Chondrocyte (in vitro differentiated cells): ENCODE data around the gene RAX2. TPM values are rescaled to one million over a fixed set of nuclear protein-coding genes. Genes with fewer than 3 reads are reported as not detected.

Experiments used
- DNase-seq: peaks from one replicate; pipeline ENCODE4 v3.0.0; 2021; ENCODE audit warnings: mixed read lengths, low spot score
- H3K27ac Mint-ChIP-seq: one replicate; pipeline ENCODE4 v1.8.0; 2021; ENCODE audit warnings: mild to moderate bottlenecking, moderate library complexity, mixed read lengths; ENCODE audit not compliant: unreplicated experiment
- H3K27me3 Mint-ChIP-seq: 2 replicates; pipeline ENCODE4 v1.8.0; 2021; ENCODE audit warnings: low read depth, mixed read lengths
- H3K36me3 Mint-ChIP-seq: 2 replicates; pipeline ENCODE4 v1.8.0; 2021; ENCODE audit warnings: low read depth, mixed read lengths
- H3K4me1 Mint-ChIP-seq: 2 replicates; pipeline ENCODE4 v1.8.0; 2021; ENCODE audit warnings: low read depth, mild to moderate bottlenecking, mixed read lengths
- H3K4me3 Mint-ChIP-seq: one replicate; pipeline ENCODE4 v1.8.0; 2021; ENCODE audit warnings: mild to moderate bottlenecking, moderate library complexity, mixed read lengths; ENCODE audit not compliant: unreplicated experiment
- H3K9me3 Mint-ChIP-seq: 2 replicates; pipeline ENCODE4 v1.8.0; 2021; ENCODE audit warnings: low read depth, mixed read lengths
- CTCF ChIP-seq: fragments of 200-600 bp; sonication (generic); IDR thresholded peaks from 2 replicates; pipeline ENCODE4 v1.5.0; 2021; ENCODE audit warnings: antibody characterized with exemption, mild to moderate bottlenecking, moderate library complexity
- total RNA-seq: library from RNA; stranded (reverse); gene quantifications from 3 replicates; pipeline ENCODE4 v1.2.1, GENCODE V29; 2021

RAX2 gene
- total RNA-seq, 1 donor from 2014 or later: not detected

GRCh38 chr19:3722443-3723109, 49.5 kb downstream of the RAX2 start:
- no peak overlapping the region for H3K27ac Mint-ChIP-seq
- no peaks in the 10 kb centered on the region for H3K36me3 Mint-ChIP-seq
- no peak for DNase-seq
- peaks cover 11% of the 10 kb centered on the region for H3K27me3 Mint-ChIP-seq
- peaks cover 11% of the 10 kb centered on the region for H3K4me1 Mint-ChIP-seq
- H3K9me3 Mint-ChIP-seq: no peaks in the 10 kb centered on the region
- no peak overlapping the region for H3K4me3 Mint-ChIP-seq
- TF ChIP-seq CTCF: no peak

- no peaks in the 10 kb centered on the region for H3K9me3 Mint-ChIP-seq
- H3K27me3 Mint-ChIP-seq: peaks cover 11% of the 10 kb centered on the region
- peaks cover 11% of the 10 kb centered on the region for H3K4me1 Mint-ChIP-seq
- H3K4me3 Mint-ChIP-seq: no peak overlapping the region
- H3K27ac Mint-ChIP-seq: no peak overlapping the region
- H3K36me3 Mint-ChIP-seq: no peaks in the 10 kb centered on the region
- DNase-seq: no peak
- TF ChIP-seq CTCF: no peak
Measured at GRCh38 chr19:3721887-3722442, 50.1 kb downstream of the RAX2 start.

DNA sequence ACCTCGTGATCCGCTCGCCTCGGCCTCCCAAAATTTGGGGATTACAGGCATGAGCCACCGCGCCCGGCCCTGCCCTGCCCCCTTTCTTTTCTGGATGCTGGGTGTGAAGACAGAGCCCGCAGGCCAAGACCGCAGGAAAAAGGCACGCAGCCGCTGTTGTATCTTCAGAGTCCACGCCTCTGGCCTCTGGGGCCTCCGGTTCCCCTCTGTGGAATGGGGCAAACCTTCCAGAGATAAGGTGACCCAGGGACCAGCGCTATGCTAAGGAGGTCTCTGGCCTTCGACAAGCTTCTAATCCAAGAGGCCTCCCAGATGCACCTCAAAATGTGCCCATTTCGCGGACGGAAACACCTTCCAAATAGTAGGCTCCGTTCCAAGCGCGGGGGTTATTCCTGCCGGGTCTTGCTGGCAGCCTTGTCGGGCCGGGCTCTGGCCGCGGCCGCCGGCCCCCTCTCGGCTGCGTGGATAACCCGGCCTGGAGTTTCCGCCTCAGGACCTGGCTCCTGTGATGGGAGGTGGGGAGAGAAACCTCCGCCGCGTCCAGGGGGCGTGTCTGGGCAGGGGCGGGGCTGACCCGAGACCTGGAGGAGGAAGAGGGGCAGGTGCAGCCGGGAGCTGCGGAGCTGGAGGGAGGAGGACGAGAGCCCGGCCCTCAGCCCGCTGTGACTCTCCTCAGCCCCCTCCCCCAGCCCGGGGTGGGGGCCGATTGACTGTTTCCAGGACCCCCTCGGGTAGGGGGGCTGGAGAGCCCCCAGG, 50.7 kb downstream of the RAX2 start:
- no peak for TF ChIP-seq CTCF
- no peak overlapping the region for H3K27ac Mint-ChIP-seq
- H3K27me3 Mint-ChIP-seq: peaks cover 11% of the 10 kb centered on the region
- peaks cover 11% of the 10 kb centered on the region for H3K4me1 Mint-ChIP-seq
- no peak for DNase-seq
- H3K9me3 Mint-ChIP-seq: no peaks in the 10 kb centered on the region
- peak overlapping the region; percentile 51 for H3K4me3 Mint-ChIP-seq
- no peaks in the 10 kb centered on the region for H3K36me3 Mint-ChIP-seq

GRCh38 chr19:3720349-3720917, 51.6 kb downstream of the RAX2 start:
- Mint-ChIP-seq H3K27me3 (peaks cover 11% of the 10 kb centered on the region), H3K4me1 (peaks cover 11% of the 10 kb centered on the region), H3K9me3 (no peaks in the 10 kb centered on the region), H3K27ac (no peak overlapping the region), H3K4me3 (no peak overlapping the region), H3K36me3 (no peaks in the 10 kb centered on the region)
- TF ChIP-seq CTCF: no peak
- DNase-seq: no peak

GRCh38 chr19:3719868-3720267, 52.2 kb downstream of the RAX2 start:
- no peaks in the 10 kb centered on the region for H3K36me3 Mint-ChIP-seq
- H3K27ac Mint-ChIP-seq: no peak overlapping the region
- peaks cover 11% of the 10 kb centered on the region for H3K27me3 Mint-ChIP-seq
- no peaks in the 10 kb centered on the region for H3K9me3 Mint-ChIP-seq
- DNase-seq: no peak
- TF ChIP-seq CTCF: no peak
- H3K4me3 Mint-ChIP-seq: no peak overlapping the region
- peaks cover 11% of the 10 kb centered on the region for H3K4me1 Mint-ChIP-seq
